Panc1 (cell line): ENCODE results near the gene AGPS.

Experiments
- POLR2AphosphoS5 ChIP-seq: IDR thresholded peaks from 2 replicates; pipeline ENCODE4 v1.6.1; 2012; ENCODE audit warnings: mild to moderate bottlenecking, low read depth, low read length, moderate library complexity
- TF ChIP-seq, protein P1 (sequence below): fragments of 450-650 bp; IDR thresholded peaks from 2 replicates; pipeline ENCODE4 v1.5.1; 2017; ENCODE audit warnings: mild to moderate bottlenecking
- TF ChIP-seq, protein P2 (sequence below), 2 experiments: IDR thresholded peaks; 2 replicates each; pipeline ENCODE4 v1.6.1; 2011 to 2012; ENCODE audit warnings: low read depth in 2 of 2, control low read depth in 1 of 2, low read length in 1 of 2, mild to moderate bottlenecking in 1 of 2, moderate library complexity in 1 of 2; ENCODE audit not compliant: insufficient read depth in 1 of 2

GRCh38 chr2:177467646-177468045 is 75.1 kb downstream of the AGPS start:
- TF ChIP-seq, protein P1, sequence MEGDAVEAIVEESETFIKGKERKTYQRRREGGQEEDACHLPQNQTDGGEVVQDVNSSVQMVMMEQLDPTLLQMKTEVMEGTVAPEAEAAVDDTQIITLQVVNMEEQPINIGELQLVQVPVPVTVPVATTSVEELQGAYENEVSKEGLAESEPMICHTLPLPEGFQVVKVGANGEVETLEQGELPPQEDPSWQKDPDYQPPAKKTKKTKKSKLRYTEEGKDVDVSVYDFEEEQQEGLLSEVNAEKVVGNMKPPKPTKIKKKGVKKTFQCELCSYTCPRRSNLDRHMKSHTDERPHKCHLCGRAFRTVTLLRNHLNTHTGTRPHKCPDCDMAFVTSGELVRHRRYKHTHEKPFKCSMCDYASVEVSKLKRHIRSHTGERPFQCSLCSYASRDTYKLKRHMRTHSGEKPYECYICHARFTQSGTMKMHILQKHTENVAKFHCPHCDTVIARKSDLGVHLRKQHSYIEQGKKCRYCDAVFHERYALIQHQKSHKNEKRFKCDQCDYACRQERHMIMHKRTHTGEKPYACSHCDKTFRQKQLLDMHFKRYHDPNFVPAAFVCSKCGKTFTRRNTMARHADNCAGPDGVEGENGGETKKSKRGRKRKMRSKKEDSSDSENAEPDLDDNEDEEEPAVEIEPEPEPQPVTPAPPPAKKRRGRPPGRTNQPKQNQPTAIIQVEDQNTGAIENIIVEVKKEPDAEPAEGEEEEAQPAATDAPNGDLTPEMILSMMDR, result no peak
- TF ChIP-seq, protein P2, sequence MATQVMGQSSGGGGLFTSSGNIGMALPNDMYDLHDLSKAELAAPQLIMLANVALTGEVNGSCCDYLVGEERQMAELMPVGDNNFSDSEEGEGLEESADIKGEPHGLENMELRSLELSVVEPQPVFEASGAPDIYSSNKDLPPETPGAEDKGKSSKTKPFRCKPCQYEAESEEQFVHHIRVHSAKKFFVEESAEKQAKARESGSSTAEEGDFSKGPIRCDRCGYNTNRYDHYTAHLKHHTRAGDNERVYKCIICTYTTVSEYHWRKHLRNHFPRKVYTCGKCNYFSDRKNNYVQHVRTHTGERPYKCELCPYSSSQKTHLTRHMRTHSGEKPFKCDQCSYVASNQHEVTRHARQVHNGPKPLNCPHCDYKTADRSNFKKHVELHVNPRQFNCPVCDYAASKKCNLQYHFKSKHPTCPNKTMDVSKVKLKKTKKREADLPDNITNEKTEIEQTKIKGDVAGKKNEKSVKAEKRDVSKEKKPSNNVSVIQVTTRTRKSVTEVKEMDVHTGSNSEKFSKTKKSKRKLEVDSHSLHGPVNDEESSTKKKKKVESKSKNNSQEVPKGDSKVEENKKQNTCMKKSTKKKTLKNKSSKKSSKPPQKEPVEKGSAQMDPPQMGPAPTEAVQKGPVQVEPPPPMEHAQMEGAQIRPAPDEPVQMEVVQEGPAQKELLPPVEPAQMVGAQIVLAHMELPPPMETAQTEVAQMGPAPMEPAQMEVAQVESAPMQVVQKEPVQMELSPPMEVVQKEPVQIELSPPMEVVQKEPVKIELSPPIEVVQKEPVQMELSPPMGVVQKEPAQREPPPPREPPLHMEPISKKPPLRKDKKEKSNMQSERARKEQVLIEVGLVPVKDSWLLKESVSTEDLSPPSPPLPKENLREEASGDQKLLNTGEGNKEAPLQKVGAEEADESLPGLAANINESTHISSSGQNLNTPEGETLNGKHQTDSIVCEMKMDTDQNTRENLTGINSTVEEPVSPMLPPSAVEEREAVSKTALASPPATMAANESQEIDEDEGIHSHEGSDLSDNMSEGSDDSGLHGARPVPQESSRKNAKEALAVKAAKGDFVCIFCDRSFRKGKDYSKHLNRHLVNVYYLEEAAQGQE (IDR thresholded peaks at IDR 0.05; ENCODE audit: insufficient read depth in 1 of 2, low read depth in 2 of 2, low read length in 1 of 2), result no peak
- TF ChIP-seq POLR2AphosphoS5, result no peak
